HG03439 (cell line): ENCODE results near the gene CTSH.
A peak's percentile ranks its signal among the peaks of the same experiment; 100 is the strongest.

ENCODE experiments used
- ATAC-seq: cut with Tn5 transposase; IDR thresholded peaks from one replicate; pipeline ENCODE4 v1.9.1; 2021; ENCODE audit warnings: mild to moderate bottlenecking, moderate library complexity; ENCODE audit not compliant: unreplicated experiment

Gene CTSH

DNA sequence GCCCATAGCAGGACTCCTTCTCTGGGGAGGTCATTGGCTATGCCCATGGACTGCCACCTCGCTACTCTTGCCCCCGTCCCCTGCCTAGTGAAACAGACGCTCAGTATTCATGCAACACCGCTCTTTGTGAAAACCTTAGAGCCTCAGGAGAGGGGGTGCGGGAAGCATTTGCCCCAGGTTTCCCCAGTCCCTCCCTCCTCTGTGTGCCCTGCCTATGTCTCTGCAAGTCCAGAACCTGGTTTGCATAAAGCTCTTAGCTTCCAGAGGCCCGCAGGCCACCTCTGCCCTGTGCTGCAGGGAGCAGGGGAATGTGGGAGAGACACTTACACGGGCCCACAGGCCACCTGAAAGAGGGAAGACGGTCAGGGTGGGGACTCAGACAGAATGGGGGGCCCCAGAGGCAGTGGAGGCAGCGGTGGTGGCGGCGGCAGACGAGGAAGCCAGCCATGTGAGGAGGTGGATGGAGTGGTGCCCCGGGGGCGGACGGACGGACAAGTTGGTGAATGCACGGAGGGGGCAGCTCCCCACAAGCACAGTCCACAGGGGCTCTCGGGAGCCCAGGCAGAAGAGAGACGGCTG, 33.8 kb upstream of the CTSH start:
- ATAC-seq: no peak

DNA sequence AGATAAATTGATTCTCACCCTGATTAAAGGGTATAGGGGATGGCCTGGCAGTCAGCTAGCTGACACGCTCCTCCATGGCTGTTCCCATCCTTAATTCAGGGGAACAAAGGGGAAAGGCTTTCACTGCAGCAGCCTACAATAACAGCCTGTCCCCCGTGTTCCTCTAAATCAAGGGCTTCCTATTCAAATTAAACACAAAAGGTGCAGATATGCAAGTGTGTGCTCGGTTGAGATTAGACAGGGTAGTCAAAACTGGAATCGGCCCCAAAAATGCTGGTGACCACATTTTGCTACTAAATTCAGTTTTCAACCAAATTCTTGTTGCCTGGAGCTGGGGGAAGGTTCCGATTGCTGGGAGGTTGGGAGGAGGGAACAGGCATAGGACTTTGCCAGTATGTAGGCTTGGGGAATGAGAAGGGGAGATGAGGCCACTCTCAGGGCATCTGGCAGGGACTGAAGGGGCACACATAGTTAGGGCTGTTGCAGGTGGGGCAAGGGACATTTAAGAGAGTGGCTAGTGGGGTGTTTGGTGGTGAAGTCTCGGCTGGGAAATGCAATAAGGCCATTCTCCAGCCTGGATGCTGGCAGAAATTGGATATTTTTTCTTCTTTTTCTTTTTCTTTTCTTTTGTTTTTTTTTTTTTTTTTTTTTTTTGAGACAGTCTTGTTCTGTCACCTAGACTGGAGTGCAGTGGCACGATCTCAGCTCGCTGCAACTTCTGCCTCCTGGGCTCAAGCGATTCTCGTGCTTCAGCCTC, 32.9 kb upstream of the CTSH start:
- peak; percentile 32 for ATAC-seq

DNA sequence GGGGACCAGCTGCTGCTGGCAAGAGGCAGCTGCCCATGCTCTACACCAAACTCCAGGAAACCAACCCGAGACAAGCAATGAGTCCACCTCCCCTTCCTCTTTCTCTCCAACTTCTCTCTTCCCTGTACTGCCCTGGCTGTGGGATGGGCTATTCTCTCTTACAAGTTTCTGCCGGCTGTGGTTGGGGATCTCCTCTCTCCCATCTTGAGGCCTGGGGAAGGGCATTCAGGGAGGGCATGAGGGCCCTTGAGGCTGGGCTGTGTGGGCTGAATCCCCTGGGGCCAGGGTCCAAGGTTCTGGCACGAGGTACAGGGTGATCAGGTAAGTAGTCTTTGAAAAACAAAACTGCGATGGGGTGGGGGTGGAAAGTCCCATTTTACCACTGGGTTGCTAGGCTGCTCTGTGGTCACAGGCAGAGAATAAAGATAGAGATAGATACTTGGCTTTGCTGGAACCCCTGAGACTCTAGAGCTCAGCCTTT, 32.3 kb upstream of the CTSH start:
- peak; percentile 52 for ATAC-seq

DNA sequence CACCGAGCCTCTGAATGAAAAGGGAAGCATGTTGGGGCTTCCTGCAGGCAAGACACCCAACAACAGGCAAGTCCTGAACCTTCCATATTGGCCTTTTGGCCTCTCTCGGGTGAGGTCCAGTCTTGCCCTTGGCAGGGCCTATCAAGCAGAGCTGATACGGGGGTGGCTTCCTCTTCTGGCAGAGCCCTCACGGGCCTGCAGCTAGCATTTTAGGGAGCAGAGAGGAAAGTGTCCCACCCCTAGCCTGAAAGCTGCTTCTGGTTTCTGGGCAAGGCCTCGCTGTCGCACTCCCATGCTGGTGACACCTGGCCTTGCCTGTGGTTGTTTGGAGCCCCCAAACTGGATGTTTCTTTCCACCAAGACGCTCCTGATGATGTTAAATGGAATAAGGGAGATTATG, 31.8 kb upstream of the CTSH start:
- ATAC-seq: peak; percentile 21

DNA sequence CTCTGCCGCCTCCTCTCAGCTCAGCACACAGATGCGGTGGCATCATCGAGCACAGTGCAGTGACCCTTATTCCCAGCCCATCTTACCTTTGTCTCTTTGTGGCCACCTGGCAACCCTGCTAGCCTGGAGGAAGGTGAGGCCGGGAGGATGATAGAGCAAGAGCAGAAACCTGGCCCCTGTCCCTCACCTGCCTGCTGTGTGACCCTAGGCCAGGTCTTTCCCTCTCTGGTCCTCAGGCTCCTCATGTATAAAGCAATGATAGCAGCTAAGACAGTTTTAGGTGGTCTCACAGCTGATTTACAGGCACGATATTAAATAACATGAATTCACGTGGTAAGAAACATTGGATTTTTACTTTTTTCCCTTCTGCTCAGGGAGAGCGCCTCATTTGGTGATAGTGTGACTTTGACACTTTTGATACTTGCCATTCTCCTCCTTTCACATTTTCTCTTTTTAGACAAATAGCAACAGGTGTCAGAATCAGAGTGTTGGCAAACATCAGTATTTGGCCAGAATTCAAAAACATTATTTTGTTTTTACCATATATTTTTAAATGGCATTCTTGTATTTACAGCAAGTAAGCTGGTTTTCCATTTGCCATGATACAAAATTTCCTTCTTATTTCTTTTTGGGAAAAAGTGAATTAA, 29.5 kb upstream of the CTSH start:
- ATAC-seq: no peak

DNA sequence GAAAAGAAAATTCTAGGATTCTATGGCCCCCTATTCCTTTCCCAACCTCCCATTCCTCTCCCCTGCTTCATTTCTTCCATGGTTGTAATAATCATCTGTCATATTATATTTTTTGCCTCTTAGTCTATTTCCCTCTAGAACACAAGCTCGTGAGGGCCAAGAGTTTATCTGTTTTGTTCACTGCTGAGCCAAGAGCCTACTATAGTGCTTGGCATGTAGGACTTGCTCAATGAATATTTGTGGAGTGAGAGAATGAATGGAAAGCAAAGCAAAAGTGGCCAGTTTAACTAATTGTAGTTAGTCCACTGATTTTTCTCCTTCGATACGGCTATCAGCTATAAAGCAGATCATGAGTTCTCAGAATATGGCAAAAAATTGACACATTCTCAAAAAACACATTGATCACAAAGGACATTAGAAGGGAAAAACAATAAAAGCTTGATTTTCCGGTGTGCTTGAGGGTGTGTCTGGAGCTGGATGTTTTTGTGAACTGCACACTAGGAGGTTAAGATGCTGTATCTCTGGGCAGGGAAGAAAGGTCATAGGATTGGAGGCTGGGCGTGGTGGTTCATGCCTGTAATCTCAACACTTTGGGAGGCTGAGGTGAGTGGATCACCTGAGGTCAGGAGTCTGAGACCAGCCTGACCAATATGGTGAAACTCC, 25.0 kb upstream of the CTSH start:
- no peak for ATAC-seq

DNA sequence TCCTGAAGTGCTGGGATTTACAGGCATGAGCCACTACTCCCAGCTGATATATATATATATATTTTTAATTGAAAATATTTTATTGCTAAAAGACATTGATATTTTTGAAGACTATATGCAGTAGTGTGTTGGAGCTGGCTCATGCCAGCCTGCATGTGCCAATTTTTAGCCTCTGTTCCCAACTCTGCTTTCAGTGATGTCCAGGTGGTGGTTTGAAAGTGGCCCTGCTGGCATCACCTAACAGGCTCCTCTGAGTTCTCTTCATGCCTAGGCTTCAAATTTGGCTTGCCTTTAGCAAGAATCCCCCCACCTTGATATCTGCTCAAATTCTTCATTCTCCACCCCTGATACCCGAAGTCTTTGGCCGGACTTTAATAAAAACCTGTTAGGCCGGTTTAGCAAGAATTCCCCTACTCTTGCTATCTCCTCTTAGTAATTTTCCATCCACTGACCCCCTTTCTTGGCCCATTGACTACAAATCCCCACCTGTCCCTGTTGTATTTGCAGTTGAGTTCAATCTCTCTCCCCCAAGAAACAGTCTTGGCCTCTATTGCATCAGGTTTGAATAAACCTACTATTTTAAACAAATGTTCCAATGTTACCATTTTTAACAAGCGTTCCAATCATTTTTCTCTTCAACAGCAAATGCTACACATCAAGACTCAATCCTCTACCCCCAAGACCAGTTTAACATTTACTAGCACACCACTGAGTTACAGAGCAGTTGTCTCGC, 23.9 kb upstream of the CTSH start:
- ATAC-seq: no peak

DNA sequence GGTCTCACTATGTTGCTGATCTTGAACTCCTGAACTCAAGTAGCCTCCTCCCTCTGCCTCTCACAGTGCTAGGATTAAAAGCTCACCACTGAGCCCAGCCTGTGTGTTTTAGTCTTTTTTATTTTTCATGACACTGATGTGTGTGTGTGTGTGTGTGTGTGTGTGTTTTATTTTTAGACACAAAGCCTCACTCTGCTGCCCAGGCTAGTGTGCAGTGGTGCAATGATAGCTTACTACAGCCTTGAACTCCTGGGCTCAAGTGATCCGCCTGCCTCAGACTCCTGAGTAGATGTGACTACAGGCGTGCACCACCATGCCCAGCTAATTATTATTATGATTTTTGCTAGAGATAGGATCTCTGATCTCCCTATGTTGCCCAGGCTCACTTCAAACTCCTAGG, 23.3 kb upstream of the CTSH start:
- no peak for ATAC-seq

DNA sequence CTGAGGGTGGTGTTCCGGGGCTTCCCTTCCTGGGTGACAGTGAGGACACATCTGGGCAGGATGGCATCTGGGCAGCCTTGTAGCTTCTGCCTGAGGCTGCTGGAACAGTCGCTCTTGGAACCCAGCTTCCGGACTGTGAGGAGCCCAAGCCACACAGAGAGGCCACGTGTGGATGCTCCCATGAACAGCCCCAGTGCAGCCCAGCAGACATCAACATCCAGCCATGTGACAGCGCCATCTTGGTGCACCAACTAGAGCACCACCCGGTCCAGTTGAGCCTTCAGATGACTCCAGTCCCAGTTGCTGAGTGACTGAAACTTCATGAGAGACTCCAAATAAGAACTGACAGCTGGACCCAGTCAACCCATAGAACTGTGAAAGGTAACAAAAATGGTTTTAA, 15.5 kb upstream of the CTSH start:
- ATAC-seq: no peak

DNA sequence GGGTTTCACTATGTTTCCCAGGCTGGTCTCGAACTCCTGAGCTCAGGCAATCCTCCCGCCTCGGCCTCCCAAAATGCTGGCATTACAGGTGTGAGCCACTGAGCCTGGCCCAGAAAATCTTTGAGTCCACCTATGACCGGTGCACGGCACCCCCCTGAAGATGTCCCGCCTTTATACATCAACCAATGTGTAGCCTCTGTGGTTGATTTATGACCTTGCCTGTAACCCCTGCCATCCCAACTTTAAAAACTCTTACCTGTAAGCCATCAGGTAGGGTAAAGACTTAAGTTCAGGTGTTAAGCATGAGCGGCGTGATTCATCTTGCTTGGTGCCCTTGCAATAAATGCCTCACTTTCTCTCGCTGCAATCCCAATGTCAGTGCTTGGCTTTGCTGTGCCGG, 14.5 kb upstream of the CTSH start:
- no peak for ATAC-seq

DNA sequence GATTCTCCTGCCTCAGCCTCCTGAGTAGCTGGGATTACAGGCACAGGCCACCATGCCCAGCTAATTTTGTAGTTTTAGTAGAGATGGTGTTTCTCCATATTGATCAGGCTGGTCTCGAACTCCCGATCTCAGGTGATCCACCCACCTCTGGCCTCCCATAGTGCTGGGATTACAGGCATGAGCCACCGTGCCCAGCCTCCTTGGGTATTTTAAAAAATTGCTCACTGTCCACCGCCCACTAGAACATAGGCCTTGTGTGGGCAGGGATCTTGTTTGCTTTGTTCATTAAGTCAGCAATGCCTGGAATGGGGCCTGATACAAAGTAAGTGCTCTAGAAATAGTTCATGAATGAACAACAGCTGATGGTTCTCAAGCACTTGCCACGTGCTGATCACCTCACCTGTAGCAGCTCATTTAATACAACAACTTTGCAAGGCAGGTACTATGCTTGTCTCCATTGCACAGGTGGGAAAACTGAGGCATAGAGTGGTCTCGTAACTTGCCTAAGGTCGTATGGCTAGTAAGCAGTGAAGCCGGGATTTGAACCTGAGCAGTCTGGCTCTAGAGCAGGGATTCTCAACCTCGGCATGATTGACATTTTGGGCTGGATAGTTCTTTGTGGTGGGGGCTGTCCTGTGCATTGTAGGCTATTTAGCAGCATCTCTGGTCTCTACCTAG, 12.7 kb upstream of the CTSH start:
- no peak for ATAC-seq

DNA sequence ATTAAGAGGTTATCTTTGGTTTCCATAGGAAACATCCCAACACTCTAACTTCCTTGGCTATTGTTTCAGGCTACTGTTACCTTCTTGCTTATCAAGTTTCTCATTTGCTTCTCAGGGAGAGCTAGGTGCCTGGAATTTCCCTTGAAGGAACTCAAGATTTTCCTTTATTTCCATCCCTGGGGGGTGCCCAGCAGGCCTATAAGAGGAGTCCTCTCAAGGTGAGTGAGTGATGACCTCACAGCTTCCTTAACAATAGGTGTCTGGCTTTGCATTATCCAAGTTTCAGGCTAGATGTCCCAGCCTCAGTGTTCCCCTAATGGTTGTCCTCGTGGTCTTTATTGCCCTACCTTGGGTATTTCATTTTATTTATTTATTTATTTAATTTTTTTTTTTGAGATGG, 12.1 kb upstream of the CTSH start:
- ATAC-seq: no peak

DNA sequence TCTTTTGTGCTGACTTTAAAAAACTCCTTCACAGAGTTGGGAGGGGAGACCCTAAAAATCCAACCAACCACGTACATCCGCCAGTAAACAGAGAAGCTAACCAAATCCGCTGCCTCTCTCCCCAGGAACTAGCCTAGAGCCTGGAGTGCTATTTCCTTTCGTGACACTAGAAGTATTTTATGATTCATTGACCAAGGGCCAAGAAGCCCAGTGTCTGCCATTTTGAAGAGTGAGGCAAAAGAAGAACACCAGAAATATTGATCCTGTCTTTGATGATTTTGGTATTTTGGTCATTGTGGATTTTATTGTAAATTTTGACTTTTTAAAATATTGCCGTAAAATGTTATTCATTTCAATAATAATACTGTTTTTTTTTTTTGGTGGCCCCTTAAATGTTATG, 10.5 kb upstream of the CTSH start:
- no peak for ATAC-seq

DNA sequence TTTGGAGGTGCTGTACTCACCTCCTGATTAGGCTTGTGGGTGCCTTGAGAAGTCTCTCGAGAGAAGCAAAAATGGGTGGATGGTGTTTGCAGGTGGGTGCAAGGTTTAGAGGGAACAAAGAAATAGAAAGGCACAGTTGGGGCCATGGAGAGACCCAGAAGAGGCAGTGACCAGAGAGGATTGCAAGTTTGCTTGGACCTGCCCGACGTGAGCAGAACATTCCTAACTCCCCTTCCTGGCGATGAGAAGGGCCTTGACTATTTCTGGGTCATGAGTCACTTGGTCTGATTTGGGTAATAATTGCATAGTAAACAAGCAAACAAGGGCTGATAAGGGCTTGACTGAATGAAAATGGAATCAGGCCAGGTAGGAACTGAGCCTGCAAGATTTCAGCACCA, 7.0 kb upstream of the CTSH start:
- no peak for ATAC-seq

DNA sequence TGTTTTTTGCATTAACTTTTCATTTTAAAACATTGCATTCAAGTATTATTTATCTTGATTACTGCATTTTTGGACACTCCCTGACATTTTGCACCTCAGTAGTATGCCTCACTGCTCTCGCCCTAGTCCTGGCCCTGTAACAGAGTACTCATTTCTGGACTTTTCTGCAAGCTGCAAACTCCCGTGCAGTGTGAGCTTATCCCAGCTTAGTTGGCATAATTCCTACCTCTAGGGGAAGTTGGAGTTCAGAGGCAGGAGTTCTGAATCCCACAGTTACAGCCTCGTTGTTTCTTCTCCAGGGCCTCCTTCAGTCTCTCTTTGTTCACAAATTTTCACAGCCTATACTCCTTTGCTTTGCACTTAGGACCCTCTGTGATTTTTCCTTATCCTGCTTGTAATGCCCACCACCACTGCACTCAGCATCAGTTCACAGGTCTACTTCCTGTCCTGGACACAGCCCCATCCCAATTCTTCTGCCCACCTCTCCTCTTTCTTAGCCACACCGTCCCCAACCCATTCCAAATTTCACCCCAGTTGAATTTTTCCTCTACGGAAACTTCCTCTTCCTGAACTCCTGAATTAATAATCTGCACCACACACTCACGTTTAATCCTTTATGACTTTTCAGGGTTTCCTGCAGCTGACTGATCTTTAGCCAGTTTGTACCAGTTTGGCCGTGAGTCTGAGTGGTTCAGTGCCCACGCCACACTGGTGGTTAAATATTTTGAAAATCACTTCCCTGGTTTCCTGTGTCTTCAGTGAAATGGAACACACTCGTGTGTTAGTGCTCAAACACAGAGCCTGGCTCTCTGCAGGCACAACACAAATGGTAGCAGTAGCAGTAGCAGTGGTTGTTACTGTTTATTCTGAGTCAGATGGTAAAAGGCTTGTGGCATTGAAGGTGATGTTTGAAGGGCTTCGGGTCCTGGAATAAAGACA, 6.3 kb upstream of the CTSH start:
- ATAC-seq: no peak

DNA sequence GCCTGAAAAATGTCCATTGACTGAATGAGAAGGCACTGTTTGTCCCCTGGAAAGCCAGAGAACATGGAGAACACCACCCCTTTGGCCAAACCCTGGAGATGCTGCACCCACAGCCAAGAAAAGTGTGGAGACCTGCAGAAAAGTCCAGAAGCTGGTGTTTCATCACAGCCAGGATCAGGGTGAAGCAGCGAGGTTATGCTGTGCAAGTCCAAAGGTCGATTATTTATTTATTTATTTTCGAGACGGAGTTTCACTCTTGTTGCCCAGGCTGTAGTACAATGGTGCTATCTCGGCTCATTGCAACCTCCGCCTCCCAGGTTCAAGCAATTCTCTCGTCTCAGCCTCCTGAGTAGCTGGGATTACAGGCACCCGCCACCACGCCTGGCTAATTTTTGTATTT, 5.5 kb upstream of the CTSH start:
- ATAC-seq: no peak

DNA sequence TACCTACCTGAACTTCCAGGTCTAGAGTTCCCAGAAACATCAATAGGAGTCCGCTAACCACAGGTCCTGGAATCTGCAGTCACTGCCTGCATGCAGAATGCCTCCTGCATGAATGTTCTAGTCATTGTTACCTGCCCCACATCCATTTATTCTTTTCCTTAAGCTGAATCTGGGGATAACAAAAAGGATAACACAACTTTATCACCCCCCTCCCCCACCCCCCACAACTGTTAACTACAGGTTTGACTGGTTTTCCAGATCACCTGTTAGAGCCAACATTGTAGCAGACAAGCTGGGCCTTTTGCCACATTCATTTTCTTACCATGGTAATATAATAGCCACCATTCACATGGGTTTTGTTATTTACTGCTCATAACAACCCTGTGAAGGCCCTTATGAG, 4.6 kb upstream of the CTSH start:
- ATAC-seq: no peak

DNA sequence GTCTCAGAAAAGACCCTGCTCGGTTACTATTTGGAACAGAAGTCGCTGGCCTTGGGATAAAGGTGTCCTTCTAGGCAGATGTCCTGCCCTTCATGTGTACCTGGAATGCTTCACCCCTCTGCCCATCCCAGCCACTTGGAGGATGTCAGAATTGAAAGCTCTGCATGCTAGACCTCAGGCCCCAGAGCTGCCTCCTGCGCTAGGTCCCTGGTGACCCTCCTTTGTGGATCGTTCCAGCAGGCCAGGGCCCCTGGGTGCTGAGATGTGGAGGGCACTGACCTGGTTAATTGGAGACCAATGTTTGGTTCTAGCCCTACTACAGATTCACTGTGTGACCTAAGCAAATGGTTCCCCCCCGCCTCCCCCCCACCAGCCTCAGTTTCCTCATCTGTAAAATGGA, 2.7 kb upstream of the CTSH start:
- no peak for ATAC-seq

DNA sequence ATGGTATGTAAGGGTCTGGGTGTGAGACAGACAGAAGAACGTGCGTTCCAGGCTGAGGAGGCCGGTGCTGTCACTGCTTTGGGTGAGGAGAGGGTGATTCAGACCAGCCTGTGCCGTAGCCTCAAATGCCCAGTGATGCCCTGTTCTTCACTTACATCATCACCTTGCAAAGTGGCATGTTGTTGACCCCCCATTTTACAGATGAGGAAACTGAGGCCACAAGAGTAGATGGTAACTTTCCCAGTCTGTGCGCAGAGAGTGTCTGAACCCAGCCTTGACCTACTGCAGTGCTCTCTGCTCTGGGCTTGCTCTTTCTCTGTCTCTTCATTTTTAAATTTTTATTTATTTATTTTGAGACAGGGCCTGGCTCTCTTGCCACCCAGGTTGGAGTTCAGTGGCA, 1.6 kb upstream of the CTSH start:
- no peak for ATAC-seq
